ENCODE measurements around the gene ZNF488.

GRCh38 chr10:47332371-47332770 lies 51.7 kb downstream of the ZNF488 start:
- no peak for TF ChIP-seq CTCF (IDR thresholded peaks at IDR 0.05)
- no peak for TF ChIP-seq POLR2A (IDR thresholded peaks at IDR 0.05)

Data from Peyer's patch (tissue), 4 donors.